ENCODE measurements around the gene SCAMP1. TPM values are rescaled to one million over a fixed set of nuclear protein-coding genes. Genes with fewer than 3 reads are reported as not detected.
A peak's percentile ranks its signal among the peaks of the same experiment; 100 is the strongest.

SCAMP1 gene
- polyA plus RNA-seq, 1 of the 3 experiments (the other 2 are of a cell fraction) = 11.5 TPM

DNA sequence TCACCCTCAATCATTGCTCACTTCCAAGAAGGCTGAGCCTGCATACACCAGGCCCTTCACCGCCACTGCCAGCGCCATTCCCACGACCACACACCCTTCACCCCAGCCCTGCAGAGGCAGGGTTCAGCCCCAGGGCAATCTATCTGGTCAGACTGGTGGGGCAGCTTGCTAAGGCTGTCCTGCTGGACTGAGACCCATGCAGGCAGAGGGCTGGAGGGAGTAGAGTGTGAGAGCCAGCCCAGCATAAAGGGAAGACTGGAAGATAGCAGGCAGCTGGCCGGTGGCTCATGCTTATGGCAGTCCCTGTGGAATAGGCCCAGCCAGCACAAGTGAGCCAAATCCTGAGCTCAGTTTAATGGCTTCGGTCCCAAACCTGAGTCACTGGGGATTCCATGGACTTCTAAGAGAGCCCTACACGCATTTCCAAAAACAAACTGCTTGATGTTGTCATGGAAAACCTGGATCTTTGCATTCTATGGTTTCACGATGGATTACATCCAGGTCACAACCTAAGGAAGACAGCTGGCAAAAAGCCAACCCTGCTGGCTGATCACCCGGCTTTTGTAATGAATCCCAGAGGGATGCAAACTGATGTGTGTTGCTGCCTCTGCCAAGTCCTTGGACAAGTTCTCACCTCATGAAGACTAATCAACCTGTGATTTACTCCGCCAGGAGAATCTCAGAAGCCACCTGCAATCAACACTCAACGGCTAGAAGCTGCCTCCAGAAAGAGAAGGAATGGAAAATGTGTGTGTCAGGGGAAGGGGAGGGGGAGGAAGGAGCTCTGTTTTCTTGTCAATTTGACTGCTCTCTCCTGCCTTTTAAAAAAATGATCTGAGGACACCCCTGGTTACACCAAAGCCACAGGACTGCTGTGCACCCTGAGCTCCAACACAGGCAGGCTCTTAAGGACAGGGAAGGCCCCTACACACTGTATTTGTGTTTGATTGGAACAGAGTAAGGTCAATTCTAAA lies 144.6 kb downstream of the SCAMP1 start (continued):
- TF ChIP-seq, protein P1, sequence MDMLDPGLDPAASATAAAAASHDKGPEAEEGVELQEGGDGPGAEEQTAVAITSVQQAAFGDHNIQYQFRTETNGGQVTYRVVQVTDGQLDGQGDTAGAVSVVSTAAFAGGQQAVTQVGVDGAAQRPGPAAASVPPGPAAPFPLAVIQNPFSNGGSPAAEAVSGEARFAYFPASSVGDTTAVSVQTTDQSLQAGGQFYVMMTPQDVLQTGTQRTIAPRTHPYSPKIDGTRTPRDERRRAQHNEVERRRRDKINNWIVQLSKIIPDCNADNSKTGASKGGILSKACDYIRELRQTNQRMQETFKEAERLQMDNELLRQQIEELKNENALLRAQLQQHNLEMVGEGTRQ (IDR thresholded peaks at IDR 0.05; ENCODE audit: borderline replicate concordance, low read depth, low read length) = no peak
- TF ChIP-seq, protein P2, sequence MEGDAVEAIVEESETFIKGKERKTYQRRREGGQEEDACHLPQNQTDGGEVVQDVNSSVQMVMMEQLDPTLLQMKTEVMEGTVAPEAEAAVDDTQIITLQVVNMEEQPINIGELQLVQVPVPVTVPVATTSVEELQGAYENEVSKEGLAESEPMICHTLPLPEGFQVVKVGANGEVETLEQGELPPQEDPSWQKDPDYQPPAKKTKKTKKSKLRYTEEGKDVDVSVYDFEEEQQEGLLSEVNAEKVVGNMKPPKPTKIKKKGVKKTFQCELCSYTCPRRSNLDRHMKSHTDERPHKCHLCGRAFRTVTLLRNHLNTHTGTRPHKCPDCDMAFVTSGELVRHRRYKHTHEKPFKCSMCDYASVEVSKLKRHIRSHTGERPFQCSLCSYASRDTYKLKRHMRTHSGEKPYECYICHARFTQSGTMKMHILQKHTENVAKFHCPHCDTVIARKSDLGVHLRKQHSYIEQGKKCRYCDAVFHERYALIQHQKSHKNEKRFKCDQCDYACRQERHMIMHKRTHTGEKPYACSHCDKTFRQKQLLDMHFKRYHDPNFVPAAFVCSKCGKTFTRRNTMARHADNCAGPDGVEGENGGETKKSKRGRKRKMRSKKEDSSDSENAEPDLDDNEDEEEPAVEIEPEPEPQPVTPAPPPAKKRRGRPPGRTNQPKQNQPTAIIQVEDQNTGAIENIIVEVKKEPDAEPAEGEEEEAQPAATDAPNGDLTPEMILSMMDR (IDR thresholded peaks at IDR 0.05) = no peak; the same call in 1 of the 2 replicates
- TF ChIP-seq SIN3A (IDR thresholded peaks at IDR 0.05; ENCODE audit: borderline replicate concordance, low read depth, low read length) (0 out of 2 replicates have a peak, but pooled peaks have one; percentile 61), JUND (IDR thresholded peaks at IDR 0.05) (peak; percentile 91), TCF12 (IDR thresholded peaks at IDR 0.05) (peak; percentile 90), MEF2A (IDR thresholded peaks at IDR 0.05; ENCODE audit: borderline replicate concordance, low read depth) (peak; percentile 61; the same call in 1 of the 2 replicates), RCOR1 (IDR thresholded peaks at IDR 0.05; ENCODE audit: low read length) (0 out of 2 replicates have a peak, but pooled peaks have one; percentile 15), EP300 (IDR thresholded peaks at IDR 0.05; ENCODE audit: borderline replicate concordance in 1 of 2, low read depth in 1 of 2, low read length in 1 of 2) (peak; percentile 12 to 78), GATA2 (CRISPR knock-in tag; IDR thresholded peaks at IDR 0.05) (no peak), TEAD4 (IDR thresholded peaks at IDR 0.05; ENCODE audit: borderline replicate concordance, insufficient read depth) (peak; percentile 87), EZH2phosphoT487 (IDR thresholded peaks at IDR 0.05; ENCODE audit: borderline replicate concordance, low read depth) (no peak), RAD21 (IDR thresholded peaks at IDR 0.05; ENCODE audit: low read length) (peak; percentile 7; the same call in 1 of the 2 replicates), MXI1 (IDR thresholded peaks at IDR 0.05; ENCODE audit: low read depth, low read length) (peak; percentile 59; the same call in 1 of the 2 replicates)
- TF ChIP-seq, protein P3, sequence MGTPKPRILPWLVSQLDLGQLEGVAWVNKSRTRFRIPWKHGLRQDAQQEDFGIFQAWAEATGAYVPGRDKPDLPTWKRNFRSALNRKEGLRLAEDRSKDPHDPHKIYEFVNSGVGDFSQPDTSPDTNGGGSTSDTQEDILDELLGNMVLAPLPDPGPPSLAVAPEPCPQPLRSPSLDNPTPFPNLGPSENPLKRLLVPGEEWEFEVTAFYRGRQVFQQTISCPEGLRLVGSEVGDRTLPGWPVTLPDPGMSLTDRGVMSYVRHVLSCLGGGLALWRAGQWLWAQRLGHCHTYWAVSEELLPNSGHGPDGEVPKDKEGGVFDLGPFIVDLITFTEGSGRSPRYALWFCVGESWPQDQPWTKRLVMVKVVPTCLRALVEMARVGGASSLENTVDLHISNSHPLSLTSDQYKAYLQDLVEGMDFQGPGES (IDR thresholded peaks at IDR 0.05; ENCODE audit: low read depth, low read length) = no peak

DNA sequence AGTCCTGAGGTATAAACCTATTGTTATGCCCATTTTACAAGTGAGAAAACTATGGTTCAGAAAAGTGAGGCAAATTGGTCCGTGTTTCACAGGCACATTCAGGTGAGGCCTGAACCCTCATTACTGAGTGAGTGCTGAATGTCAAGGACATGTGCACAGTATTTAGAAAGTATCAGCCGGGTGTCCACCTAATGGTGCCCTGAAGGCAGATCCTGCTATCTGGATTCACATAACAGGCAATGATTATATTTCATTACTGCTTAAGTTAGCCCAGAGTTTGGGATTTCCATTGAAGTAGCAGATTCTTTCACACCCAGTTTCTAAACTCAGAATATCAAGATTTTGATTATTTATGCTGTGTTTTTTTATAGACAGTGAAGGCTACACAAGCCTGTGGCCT lies 145.4 kb downstream of the SCAMP1 start:
- Histone ChIP-seq H3K27me3 (ENCODE audit: insufficient read depth) (no peaks in the 10 kb centered on the region), H2AFZ (ENCODE audit: low read depth) (no peak overlapping the region), H3K9me3 (no peaks in the 10 kb centered on the region), H3K27ac (ENCODE audit: low read depth in 2 of 2, low read length in 1 of 2) (peak overlapping the region; percentile 85 to 99), H3K79me2 (ENCODE audit: insufficient read depth) (peaks cover 88% of the 10 kb centered on the region), H3K4me1 (ENCODE audit: control insufficient read depth in 1 of 2, insufficient read depth in 2 of 2, low read depth in 1 of 2, low read length in 1 of 2) (peaks cover 46 to 61% of the 10 kb centered on the region in 2 experiments), H3F3A (replicated peaks; ENCODE audit: insufficient read depth) (peaks cover 54% of the 10 kb centered on the region), H3K9ac (peak overlapping the region; percentile 63), H3K36me3 (replicated peaks in 1 of 2; ENCODE audit: control insufficient read depth in 1 of 2, insufficient read depth in 2 of 2, low read length in 1 of 2) (peaks cover 0 to 17% of the 10 kb centered on the region in 2 experiments), H3K9me2 (no peaks in the 10 kb centered on the region), H4K20me1 (ENCODE audit: insufficient read depth) (no peaks in the 10 kb centered on the region), H3K4me3 (ENCODE audit: low read depth in 2 of 2, low read length in 1 of 2) (no peak overlapping the region), H3K4me2 (peak overlapping the region; percentile 61)
- WGBS (ENCODE audit: low lambda C conversion rate) = 54% methylated on average over 2 of the region's 2 CpGs
- ChIA-PET POLR2A (interaction anchor here (1.1 kb wide), 1 partner anchor 467 kb away, joined by 3 read pairs; no protein-coding TSS in a partner anchor), CTCF (interaction anchor here (1.0 to 1.9 kb wide), 6 partner anchors 10 to 519 kb away, joined by 3 to 8 read pairs (median 4); no protein-coding TSS in a partner anchor)
- peak; percentile 58 for DNase-seq
- TF ChIP-seq CHD2 (IDR thresholded peaks at IDR 0.05; ENCODE audit: low read length, partially characterized antibody) (peak; percentile 42), EZH2phosphoT487 (IDR thresholded peaks at IDR 0.05; ENCODE audit: borderline replicate concordance, low read depth) (no peak), RAD21 (IDR thresholded peaks at IDR 0.05; ENCODE audit: low read length) (no peak), MXI1 (IDR thresholded peaks at IDR 0.05; ENCODE audit: low read depth, low read length) (peak; percentile 52; the same call in 1 of the 2 replicates), FOXJ3 (CRISPR knock-in tag; IDR thresholded peaks at IDR 0.05) (no peak), TEAD4 (IDR thresholded peaks at IDR 0.05; ENCODE audit: borderline replicate concordance, insufficient read depth) (no peak), POLR2AphosphoS5 (IDR thresholded peaks at IDR 0.05; ENCODE audit: low read depth, low read length) (no peak), NFIC (IDR thresholded peaks at IDR 0.05; ENCODE audit: borderline replicate concordance) (no peak), FOXM1 (IDR thresholded peaks at IDR 0.05; ENCODE audit: low read depth) (no peak), ELF1 (IDR thresholded peaks at IDR 0.05) (no peak), GATA2 (CRISPR knock-in tag; IDR thresholded peaks at IDR 0.05) (peak; percentile 42), RFX5 (IDR thresholded peaks at IDR 0.05; ENCODE audit: low read length) (no peak), NRF1 (IDR thresholded peaks at IDR 0.05; ENCODE audit: low read depth, low read length) (no peak), TCF12 (IDR thresholded peaks at IDR 0.05) (no peak)
- TF ChIP-seq, protein P1 (IDR thresholded peaks at IDR 0.05; ENCODE audit: borderline replicate concordance, low read depth, low read length) = no peak
- TF ChIP-seq, protein P4, sequence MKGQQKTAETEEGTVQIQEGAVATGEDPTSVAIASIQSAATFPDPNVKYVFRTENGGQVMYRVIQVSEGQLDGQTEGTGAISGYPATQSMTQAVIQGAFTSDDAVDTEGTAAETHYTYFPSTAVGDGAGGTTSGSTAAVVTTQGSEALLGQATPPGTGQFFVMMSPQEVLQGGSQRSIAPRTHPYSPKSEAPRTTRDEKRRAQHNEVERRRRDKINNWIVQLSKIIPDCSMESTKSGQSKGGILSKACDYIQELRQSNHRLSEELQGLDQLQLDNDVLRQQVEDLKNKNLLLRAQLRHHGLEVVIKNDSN (IDR thresholded peaks at IDR 0.05; ENCODE audit: borderline replicate concordance, low read depth) = no peak
